ENCODE data around the gene SCUBE1. TPM values are rescaled to one million over a fixed set of nuclear protein-coding genes. Genes with fewer than 3 reads are reported as not detected.
A peak's percentile ranks its signal among the peaks of the same experiment; 100 is the strongest.

The SCUBE1 gene
- total RNA-seq, 4 donors from 2014 or later = 0.78 to 3.5 (median 0.95) TPM

DNA sequence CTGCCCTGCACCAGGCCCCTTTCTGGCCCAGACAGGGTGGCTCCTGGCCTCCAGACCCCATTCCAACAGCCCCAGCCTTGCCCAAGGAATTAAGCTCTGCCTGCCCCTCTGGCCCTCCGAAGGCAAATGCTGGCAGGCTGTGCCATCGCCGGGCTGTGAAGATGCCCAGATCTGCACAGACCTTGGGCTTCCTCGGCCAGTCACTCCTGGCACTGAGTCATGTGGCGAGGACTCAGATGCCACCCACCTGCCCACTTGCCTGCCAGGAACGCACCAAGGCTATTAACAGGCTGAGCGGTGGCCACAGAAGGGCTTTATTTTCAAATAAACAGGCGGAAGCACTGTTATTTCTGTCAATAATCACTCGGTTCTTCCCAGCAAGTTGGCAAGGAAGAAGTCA, 105.9 kb downstream of the SCUBE1 start:
- intact Hi-C loops (cut with DNase I) = no loop called here
- no peak overlapping the region for H3K4me3 ChIP-seq (replicated peaks in 1 of 3)
- H3K27ac ChIP-seq = peak overlapping the region in 2 of 3 donors; percentile 21 to 38
- no peak for DNase-seq
- H3K36me3 ChIP-seq = no peaks in the 10 kb centered on the region
- peaks cover 27 to 33% of the 10 kb centered on the region in 2 donors for H3K4me1 ChIP-seq
- TF ChIP-seq, protein P1, sequence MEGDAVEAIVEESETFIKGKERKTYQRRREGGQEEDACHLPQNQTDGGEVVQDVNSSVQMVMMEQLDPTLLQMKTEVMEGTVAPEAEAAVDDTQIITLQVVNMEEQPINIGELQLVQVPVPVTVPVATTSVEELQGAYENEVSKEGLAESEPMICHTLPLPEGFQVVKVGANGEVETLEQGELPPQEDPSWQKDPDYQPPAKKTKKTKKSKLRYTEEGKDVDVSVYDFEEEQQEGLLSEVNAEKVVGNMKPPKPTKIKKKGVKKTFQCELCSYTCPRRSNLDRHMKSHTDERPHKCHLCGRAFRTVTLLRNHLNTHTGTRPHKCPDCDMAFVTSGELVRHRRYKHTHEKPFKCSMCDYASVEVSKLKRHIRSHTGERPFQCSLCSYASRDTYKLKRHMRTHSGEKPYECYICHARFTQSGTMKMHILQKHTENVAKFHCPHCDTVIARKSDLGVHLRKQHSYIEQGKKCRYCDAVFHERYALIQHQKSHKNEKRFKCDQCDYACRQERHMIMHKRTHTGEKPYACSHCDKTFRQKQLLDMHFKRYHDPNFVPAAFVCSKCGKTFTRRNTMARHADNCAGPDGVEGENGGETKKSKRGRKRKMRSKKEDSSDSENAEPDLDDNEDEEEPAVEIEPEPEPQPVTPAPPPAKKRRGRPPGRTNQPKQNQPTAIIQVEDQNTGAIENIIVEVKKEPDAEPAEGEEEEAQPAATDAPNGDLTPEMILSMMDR (IDR thresholded peaks at IDR 0.05) = no peak
- no peak for TF ChIP-seq POLR2A (IDR thresholded peaks at IDR 0.05)
- H3K9me3 ChIP-seq = no peaks in the 10 kb centered on the region
- WGBS, 2 donors = 83 to 92% methylated on average over 6 to 8 of the region's 9 CpGs
- H3K27me3 ChIP-seq = no peaks in the 10 kb centered on the region

DNA sequence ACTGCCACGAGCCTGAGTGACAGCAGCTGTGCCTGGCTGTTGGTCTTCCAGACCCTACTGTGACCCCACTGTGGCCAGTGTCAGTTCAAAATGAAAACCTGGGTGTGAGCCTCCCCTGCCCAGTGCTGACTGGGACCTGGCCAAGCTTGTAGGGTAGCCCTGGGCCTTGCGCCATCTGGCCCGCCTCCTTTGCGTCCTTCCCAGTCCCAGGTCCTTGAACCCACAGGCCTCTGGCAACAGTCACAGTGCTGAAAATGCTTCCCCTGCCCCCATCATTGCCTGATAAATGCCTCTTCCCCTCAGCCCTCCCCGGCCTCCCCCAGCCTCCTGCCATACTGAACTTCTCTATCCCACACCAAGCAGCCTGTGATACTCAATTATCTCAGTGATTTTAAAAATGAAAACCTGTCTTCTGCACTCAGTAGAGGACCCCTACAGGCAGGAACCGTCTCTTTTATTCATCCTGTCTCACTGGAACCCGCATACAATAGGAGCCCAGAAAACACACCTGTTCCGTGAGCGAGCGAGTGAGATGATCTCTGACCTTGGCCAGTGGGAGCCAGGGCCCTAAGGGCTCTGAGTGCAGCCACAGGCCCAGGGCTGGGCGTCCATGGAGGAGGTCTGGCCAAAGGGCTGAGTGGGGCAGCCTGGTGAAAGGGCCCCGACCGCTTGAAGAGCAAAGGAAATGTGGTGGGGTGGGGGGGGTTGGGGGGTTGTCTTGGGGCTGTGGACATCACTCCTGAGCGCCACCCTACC, 106.6 kb downstream of the SCUBE1 start:
- peak; percentile 37 to 77 for DNase-seq
- no peaks in the 10 kb centered on the region for H3K36me3 ChIP-seq
- H3K4me3 ChIP-seq (replicated peaks in 1 of 3) = no peak overlapping the region
- 67 to 82% methylated on average over 12 of the region's 14 CpGs for WGBS, 2 donors
- no peak for TF ChIP-seq POLR2A (IDR thresholded peaks at IDR 0.05)
- TF ChIP-seq, protein P1 (IDR thresholded peaks at IDR 0.05) = no peak
- peak overlapping the region in 1 of 3 donors; percentile 38 for H3K27ac ChIP-seq
- peaks cover 27 to 33% of the 10 kb centered on the region in 2 donors for H3K4me1 ChIP-seq
- intact Hi-C loops (cut with DNase I) = no loop called here
- H3K27me3 ChIP-seq = no peaks in the 10 kb centered on the region
- H3K9me3 ChIP-seq = no peaks in the 10 kb centered on the region

DNA sequence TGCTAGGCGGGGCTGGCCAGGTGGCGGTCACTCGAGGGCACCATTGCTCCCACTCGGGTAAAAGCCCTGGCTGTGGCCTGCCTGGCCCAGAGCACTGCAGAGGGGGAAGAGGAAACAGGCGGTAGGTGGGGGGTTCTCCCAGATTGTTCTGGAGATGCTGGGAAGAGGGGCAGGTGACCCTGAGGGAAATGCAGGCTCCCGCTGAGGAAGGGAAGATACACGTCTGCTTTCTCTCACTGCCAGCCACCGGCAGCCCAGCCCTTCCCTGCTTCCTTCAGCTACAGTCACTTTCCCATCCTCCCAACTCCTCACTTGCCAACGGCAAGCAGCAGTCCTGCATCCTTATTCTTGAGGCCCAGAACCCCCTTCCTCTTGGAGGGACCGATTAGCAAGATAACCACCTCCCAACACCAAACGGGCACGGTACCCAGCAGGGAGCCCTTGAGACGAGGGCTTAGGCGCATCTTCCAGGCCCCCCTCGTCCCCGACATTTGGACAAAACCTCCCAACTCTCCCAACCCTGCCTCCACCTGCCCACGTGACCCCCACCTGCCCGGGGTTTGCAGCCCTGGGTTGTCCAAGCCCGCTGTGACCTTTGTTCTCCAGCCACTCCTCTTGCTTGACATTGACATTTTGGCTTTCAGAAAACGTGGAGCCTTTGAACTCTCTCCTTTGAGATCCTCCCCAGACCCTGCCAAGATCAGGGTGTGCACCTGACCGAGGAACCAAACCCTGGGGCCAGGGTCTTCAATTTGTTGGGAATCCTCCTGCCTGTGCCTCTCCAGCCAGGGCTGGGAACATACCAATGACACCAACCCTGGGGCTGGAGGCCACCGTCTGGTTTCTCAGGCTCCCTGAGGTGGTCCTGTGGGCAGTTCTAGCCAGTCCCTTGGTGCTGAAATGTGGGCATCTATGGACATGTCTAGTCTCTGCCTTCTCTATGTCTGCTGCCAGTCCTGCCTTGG, 107.4 kb downstream of the SCUBE1 start:
- DNase-seq = no peak
- H3K9me3 ChIP-seq = no peaks in the 10 kb centered on the region
- 88 to 89% methylated on average over 22 of the region's 22 CpGs for WGBS, 2 donors
- no peak for TF ChIP-seq POLR2A (IDR thresholded peaks at IDR 0.05)
- TF ChIP-seq, protein P1 (IDR thresholded peaks at IDR 0.05) = no peak
- no peaks in the 10 kb centered on the region for H3K36me3 ChIP-seq
- H3K27me3 ChIP-seq = no peaks in the 10 kb centered on the region
- peaks cover 27 to 33% of the 10 kb centered on the region in 2 donors for H3K4me1 ChIP-seq
- H3K4me3 ChIP-seq (replicated peaks in 1 of 3) = no peak overlapping the region
- H3K27ac ChIP-seq = no peak overlapping the region
- intact Hi-C loops (cut with DNase I) = no loop called here

DNA sequence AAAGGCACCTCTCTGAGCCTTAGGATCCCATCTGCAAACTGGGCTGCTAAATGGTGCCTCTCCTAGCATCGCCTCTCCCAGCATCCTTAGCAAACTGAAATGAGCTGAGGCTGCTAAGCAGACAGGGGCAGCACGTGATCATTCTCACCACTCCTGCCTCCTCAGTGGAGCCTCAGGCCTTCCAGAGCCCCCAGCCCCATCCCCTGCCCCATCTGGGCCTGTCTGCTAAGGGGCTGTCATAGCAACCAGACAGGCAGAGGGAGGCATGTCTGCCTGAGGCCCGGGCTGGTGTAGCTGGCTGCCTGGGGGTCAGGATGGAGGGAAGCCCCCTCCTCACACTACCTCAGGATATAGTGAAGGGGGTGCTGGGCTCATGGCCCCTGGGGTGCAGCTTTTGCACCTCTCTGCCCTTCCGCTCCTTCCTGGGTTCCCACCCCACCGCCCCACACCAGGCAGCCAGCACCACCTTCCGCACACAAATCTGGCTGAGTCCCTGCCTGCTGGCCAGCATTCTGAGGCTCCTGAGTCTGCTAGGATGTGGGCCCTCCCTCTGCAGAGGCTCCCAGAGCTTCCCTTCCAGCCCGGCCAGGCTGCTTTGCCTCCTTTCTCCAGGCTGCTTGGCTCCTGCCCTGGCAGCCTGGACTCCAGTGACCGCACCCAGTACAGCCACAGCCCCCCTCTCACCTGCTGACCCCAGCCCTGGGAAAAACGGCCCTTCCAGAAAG, 108.7 kb downstream of the SCUBE1 start:
- DNase-seq = no peak
- intact Hi-C loops (cut with DNase I) = loop anchor here (5.0 kb wide), 1 partner anchor 113 kb away; no protein-coding TSS in a partner anchor
- no peak for TF ChIP-seq POLR2A (IDR thresholded peaks at IDR 0.05)
- TF ChIP-seq, protein P1 (IDR thresholded peaks at IDR 0.05) = no peak
- no peak overlapping the region for H3K4me3 ChIP-seq (replicated peaks in 1 of 3)
- no peaks in the 10 kb centered on the region for H3K36me3 ChIP-seq
- H3K27ac ChIP-seq = no peak overlapping the region
- H3K9me3 ChIP-seq = no peaks in the 10 kb centered on the region
- H3K27me3 ChIP-seq = no peaks in the 10 kb centered on the region
- 74 to 84% methylated on average over 7 to 8 of the region's 9 CpGs for WGBS, 2 donors
- H3K4me1 ChIP-seq = peaks cover 27 to 33% of the 10 kb centered on the region in 2 donors

Data from thyroid gland (tissue), 4 donors.